ENCODE data around the gene C5orf47.
A peak's percentile ranks its signal among the peaks of the same experiment; 100 is the strongest.

The C5orf47 gene

DNA sequence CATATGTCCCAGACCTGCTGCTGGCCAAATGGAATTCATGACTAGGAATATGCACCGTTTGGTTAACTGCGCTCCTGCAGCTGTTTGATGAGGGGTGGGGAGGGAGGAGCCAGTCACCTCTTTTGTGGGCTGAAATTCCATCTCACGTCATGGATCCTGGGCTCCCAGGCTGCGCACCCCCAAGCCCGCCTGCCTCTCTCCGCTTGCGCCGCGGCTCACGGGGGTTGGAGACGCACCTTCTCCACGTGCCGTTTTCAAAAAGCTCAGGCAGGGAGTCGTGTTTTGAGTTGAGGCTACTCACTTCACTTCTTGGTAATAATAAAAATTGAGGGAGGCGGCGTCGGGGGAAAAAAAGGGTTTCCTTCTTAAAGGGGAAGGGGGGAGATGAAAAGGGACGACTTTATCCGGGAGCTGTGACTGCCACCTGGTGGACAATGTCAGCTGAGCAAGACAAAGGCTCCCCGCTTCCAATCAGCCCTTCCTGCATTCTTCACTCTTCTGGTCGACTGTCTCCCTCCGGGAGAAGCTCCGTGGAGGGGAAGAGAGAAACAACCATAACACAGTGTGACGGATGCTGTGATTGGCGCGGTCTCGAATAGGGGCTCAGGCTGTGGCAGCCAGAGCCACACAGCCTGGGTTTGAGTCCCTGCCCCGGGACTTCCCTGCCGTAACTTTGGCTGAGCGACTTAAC lies 15.9 kb upstream of the C5orf47 start:
- ATAC-seq (ENCODE audit: low read depth) (peak; percentile 77), DNase-seq (ENCODE audit: low spot score) (no peak)
- Histone ChIP-seq H3K27ac (ENCODE audit: poor library complexity, severe bottlenecking) (no peak overlapping the region), H3K4me3 (ENCODE audit: severe bottlenecking) (peak overlapping the region; percentile 19), H3K36me3 (ENCODE audit: low read depth) (no peaks in the 10 kb centered on the region), H3K27me3 (ENCODE audit: insufficient read depth, poor library complexity, severe bottlenecking) (peaks cover 6% of the 10 kb centered on the region), H3K4me1 (ENCODE audit: insufficient read depth, poor library complexity, severe bottlenecking) (no peaks in the 10 kb centered on the region), H3K9me3 (ENCODE audit: severe bottlenecking) (no peaks in the 10 kb centered on the region)
- TF ChIP-seq, protein P1, sequence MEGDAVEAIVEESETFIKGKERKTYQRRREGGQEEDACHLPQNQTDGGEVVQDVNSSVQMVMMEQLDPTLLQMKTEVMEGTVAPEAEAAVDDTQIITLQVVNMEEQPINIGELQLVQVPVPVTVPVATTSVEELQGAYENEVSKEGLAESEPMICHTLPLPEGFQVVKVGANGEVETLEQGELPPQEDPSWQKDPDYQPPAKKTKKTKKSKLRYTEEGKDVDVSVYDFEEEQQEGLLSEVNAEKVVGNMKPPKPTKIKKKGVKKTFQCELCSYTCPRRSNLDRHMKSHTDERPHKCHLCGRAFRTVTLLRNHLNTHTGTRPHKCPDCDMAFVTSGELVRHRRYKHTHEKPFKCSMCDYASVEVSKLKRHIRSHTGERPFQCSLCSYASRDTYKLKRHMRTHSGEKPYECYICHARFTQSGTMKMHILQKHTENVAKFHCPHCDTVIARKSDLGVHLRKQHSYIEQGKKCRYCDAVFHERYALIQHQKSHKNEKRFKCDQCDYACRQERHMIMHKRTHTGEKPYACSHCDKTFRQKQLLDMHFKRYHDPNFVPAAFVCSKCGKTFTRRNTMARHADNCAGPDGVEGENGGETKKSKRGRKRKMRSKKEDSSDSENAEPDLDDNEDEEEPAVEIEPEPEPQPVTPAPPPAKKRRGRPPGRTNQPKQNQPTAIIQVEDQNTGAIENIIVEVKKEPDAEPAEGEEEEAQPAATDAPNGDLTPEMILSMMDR (IDR thresholded peaks at IDR 0.05; ENCODE audit: poor library complexity, severe bottlenecking) = peak; percentile 96

DNA sequence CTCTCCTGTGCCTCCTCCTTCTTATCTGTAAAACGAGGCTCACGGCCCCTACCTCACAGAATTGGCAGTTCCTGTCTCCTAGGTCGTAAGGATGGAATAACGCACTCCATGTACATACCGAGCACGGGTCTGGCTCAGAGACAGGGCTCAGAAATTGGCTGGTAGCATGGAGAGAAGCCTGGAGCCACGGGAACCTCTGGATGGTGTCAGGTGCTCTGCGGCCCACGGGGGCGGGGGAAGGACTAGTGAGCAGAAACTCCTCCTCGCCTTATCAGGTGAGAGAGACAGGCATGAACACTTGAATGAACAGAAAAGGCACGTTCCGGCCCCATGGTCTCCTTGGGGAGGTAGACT lies 15.4 kb upstream of the C5orf47 start:
- TF ChIP-seq, protein P1 (IDR thresholded peaks at IDR 0.05; ENCODE audit: poor library complexity, severe bottlenecking) = no peak
- peak overlapping the region; percentile 19 for H3K4me3 ChIP-seq (ENCODE audit: severe bottlenecking)
- no peaks in the 10 kb centered on the region for H3K9me3 ChIP-seq (ENCODE audit: severe bottlenecking)
- peaks cover 6% of the 10 kb centered on the region for H3K27me3 ChIP-seq (ENCODE audit: insufficient read depth, poor library complexity, severe bottlenecking)
- H3K27ac ChIP-seq (ENCODE audit: poor library complexity, severe bottlenecking) = no peak overlapping the region
- H3K4me1 ChIP-seq (ENCODE audit: insufficient read depth, poor library complexity, severe bottlenecking) = no peaks in the 10 kb centered on the region
- peak; percentile 46 for ATAC-seq (ENCODE audit: low read depth)
- no peaks in the 10 kb centered on the region for H3K36me3 ChIP-seq (ENCODE audit: low read depth)
- DNase-seq (ENCODE audit: low spot score) = no peak

DNA sequence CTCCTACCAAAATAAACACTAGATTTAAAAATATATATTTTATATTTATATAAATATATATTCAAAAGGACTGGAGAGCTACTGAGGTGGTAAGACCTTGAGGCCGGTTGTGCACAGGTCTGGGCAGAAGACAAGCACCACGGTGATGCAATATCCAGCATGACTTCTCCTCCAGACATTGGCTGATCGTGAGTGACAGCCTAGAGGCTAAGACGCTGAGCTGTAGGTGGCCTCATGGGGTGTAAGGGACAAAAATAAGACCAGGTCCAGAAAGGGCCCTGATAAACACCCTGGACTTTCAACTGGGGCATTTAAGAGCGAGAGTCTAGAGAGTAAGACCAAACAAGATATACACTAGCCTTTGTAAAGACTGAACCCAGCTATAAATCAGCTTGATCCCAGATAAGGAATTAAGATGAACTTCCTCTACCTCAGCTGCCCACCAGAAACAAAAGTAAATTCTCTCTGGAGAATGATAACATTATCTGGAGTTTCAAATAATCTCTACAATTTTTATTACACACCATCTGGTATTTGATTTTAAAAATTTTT lies 14.2 kb upstream of the C5orf47 start:
- Histone ChIP-seq H3K27ac (ENCODE audit: poor library complexity, severe bottlenecking) (no peak overlapping the region), H3K9me3 (ENCODE audit: severe bottlenecking) (no peaks in the 10 kb centered on the region), H3K27me3 (ENCODE audit: insufficient read depth, poor library complexity, severe bottlenecking) (peaks cover 6% of the 10 kb centered on the region), H3K4me3 (ENCODE audit: severe bottlenecking) (no peak overlapping the region), H3K4me1 (ENCODE audit: insufficient read depth, poor library complexity, severe bottlenecking) (no peaks in the 10 kb centered on the region), H3K36me3 (ENCODE audit: low read depth) (no peaks in the 10 kb centered on the region)
- ATAC-seq (ENCODE audit: low read depth) (no peak), DNase-seq (ENCODE audit: low spot score) (no peak)
- TF ChIP-seq, protein P1 (IDR thresholded peaks at IDR 0.05; ENCODE audit: poor library complexity, severe bottlenecking) = no peak

DNA sequence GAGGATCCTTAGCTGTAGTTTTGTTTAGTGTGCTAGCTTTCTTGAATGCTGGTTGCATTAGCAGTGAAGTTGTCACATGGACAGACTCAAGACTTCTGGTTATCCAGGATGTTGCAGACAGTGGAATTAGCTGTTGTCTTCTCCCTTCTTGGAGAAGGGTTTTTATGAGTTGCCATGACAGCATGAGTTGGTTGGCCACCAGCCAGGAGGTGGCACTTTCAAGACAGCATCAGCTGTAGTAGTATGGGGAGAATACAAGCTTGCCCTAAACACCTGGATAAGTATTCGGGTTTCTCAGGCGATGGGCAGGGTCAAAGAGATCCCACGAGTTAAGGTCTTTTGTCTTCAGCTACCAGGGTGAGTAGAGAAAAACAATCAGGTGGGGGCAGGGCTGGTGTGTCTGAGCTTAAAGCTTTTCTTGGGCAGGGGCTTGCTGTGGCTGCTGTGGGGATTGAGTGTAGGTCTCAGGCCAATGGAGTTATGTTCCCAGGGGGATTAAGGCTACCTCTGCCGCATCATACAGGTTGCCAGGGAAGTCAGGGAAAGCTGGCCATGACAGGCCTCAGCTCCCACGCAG lies 7.7 kb upstream of the C5orf47 start:
- DNase-seq (ENCODE audit: low spot score) = no peak
- H3K36me3 ChIP-seq (ENCODE audit: low read depth) = no peaks in the 10 kb centered on the region
- ATAC-seq (ENCODE audit: low read depth) = no peak
- peaks cover 27% of the 10 kb centered on the region for H3K27me3 ChIP-seq (ENCODE audit: insufficient read depth, poor library complexity, severe bottlenecking)
- H3K9me3 ChIP-seq (ENCODE audit: severe bottlenecking) = peaks cover 4% of the 10 kb centered on the region
- TF ChIP-seq, protein P1 (IDR thresholded peaks at IDR 0.05; ENCODE audit: poor library complexity, severe bottlenecking) = no peak
- H3K27ac ChIP-seq (ENCODE audit: poor library complexity, severe bottlenecking) = no peak overlapping the region
- H3K4me1 ChIP-seq (ENCODE audit: insufficient read depth, poor library complexity, severe bottlenecking) = no peaks in the 10 kb centered on the region
- no peak overlapping the region for H3K4me3 ChIP-seq (ENCODE audit: severe bottlenecking)

DNA sequence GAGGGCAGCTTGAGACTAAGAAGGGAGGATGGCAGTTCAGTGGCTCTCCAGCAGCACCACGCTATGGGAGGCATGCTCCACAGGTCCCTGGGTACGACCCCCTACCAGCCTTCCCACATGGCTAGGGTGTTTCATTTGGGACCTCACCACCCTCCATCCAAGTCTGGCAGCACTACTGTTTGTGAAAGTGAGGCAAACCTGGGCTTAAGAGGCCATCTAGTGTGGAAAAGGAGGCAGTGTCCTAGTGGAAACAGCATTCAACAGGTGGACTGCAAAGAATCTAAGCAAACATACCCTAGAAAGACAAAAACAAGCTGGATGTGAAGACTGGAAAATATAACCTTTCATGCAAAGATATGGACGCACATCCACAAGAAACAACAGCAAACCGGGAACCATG lies 4.8 kb upstream of the C5orf47 start:
- Histone ChIP-seq H3K27me3 (ENCODE audit: insufficient read depth, poor library complexity, severe bottlenecking) (peaks cover 22% of the 10 kb centered on the region), H3K27ac (ENCODE audit: poor library complexity, severe bottlenecking) (no peak overlapping the region), H3K4me3 (ENCODE audit: severe bottlenecking) (no peak overlapping the region), H3K36me3 (ENCODE audit: low read depth) (no peaks in the 10 kb centered on the region), H3K9me3 (ENCODE audit: severe bottlenecking) (peaks cover 4% of the 10 kb centered on the region), H3K4me1 (ENCODE audit: insufficient read depth, poor library complexity, severe bottlenecking) (no peaks in the 10 kb centered on the region)
- ATAC-seq (ENCODE audit: low read depth) = peak; percentile 61; the same call in 2 of the 3 replicates
- TF ChIP-seq, protein P1 (IDR thresholded peaks at IDR 0.05; ENCODE audit: poor library complexity, severe bottlenecking) = peak; percentile 53
- no peak for DNase-seq (ENCODE audit: low spot score)
